ENCODE measurements around the gene HS2ST1. TPM values are rescaled to one million over a fixed set of nuclear protein-coding genes. Genes with fewer than 3 reads are reported as not detected.

Gene HS2ST1
- total and polyA plus RNA-seq, 10 of the 15 experiments (the other 5 are each of a cell fraction or from before 2014, with no cell fraction given) = 5.4 to 30.8 (median 18.6) TPM

GRCh38 chr1:86981482-86982213, 67.2 kb downstream of the HS2ST1 start:
- Histone ChIP-seq H3K4me2 (ENCODE audit: control insufficient read depth, insufficient read depth) (no peak overlapping the region), H2AFZ (ENCODE audit: control insufficient read depth, low read depth, low read length) (no peak overlapping the region), H3K36me3 (ENCODE audit: control insufficient read depth in 2 of 2, insufficient read depth in 2 of 2, low read length in 1 of 2) (no peaks in the 10 kb centered on the region), H3K27ac (ENCODE audit: control insufficient read depth, insufficient read depth) (no peak overlapping the region), H3K9me3 (replicated peaks; ENCODE audit: control insufficient read depth, insufficient read depth, low read length) (no peaks in the 10 kb centered on the region; the same call in 2 of the 3 replicates), H3K9ac (ENCODE audit: control insufficient read depth, insufficient read depth, low read length) (no peak overlapping the region), H3K79me2 (ENCODE audit: control insufficient read depth, insufficient read depth, low read length) (peaks cover 3% of the 10 kb centered on the region), H3K4me1 (ENCODE audit: control insufficient read depth, insufficient read depth, low read length) (no peaks in the 10 kb centered on the region), H4K20me1 (ENCODE audit: control insufficient read depth, insufficient read depth) (no peaks in the 10 kb centered on the region), H3K4me3 (no peak overlapping the region), H3K27me3 (replicated peaks in 1 of 2; ENCODE audit: control insufficient read depth in 2 of 2, insufficient read depth in 2 of 2, low read length in 1 of 2) (no peaks in the 10 kb centered on the region)
- 99% methylated on average over 7 of the region's 7 CpGs for WGBS (ENCODE audit: insufficient coverage, insufficient replicate concordance, low lambda C conversion rate, missing lambda C conversion rate)
- ChIA-PET SMC1A (ENCODE audit: uncharacterized antibody, unreplicated experiment) (no interaction called here), POLR2A (no interaction called here), CTCF (no interaction called here), RAD21 (ENCODE audit: unreplicated experiment) (no interaction called here)
- intact Hi-C loops (cut with micrococcal nuclease; ENCODE audit: unreplicated experiment) (loop anchor here (5.0 kb wide), 1 partner anchor 86 kb away; no protein-coding TSS in a partner anchor), in situ Hi-C loops (cut with MboI) (no loop called here)
- DNase-seq (ENCODE audit: low read depth, low spot score) = no peak
- FAIRE-seq = no peak
- ATAC-seq = no peak
- BruUV-seq (replicated peaks) = no TSS peak
- TF ChIP-seq EZH2 (IDR thresholded peaks at IDR 0.05; ENCODE audit: borderline replicate concordance, control insufficient read depth, low read depth, low read length) (no peak), ZNF592 (IDR thresholded peaks at IDR 0.05) (no peak), EGR1 (IDR thresholded peaks at IDR 0.05; ENCODE audit: borderline replicate concordance in 1 of 2, low read depth in 2 of 2, low read length in 2 of 2) (no peak), ELK1 (IDR thresholded peaks at IDR 0.05; ENCODE audit: low read depth, low read length) (no peak), GABPA (IDR thresholded peaks at IDR 0.05; ENCODE audit: low read depth) (no peak), ZNF687 (IDR thresholded peaks at IDR 0.05) (no peak)
